Keratinocyte (primary cell): ENCODE results near the gene MRPS5. TPM values are rescaled to one million over a fixed set of nuclear protein-coding genes. Genes with fewer than 3 reads are reported as not detected.
"Not testable (repeated sequence)": the region's sequence is repeated elsewhere in the genome, so short reads cannot be mapped to it uniquely, and the experiment has no call there.

Experiments used
- DNase-seq: peaks from one replicate; pipeline ENCODE4 v3.0.0-alpha.2; 2011; ENCODE audit warnings: low read depth, missing footprints, low spot score
- FAIRE-seq: peaks from 2 replicates; lab custom pipeline; 2011; peaks lifted over from hg19 to GRCh38; lab: Jason Lieb, UNC
- H2AFZ ChIP-seq: 2 replicates; pipeline ENCODE4 v1.6.0; 2012; ENCODE audit warnings: low read length, control low read depth, inconsistent platforms; ENCODE audit not compliant: control insufficient read depth
- H3K27ac ChIP-seq: 2 replicates; pipeline ENCODE4 v1.5.1; 2011; ENCODE audit warnings: low read length; ENCODE audit not compliant: control insufficient read depth, insufficient read depth
- H3K27me3 ChIP-seq: 3 replicates; pipeline ENCODE4 v1.6.0; 2011; ENCODE audit warnings: low read length; ENCODE audit not compliant: control insufficient read depth, insufficient read depth; ENCODE audit errors: extremely low read depth
- H3K36me3 ChIP-seq, 2 experiments: 2 replicates in 1 of 2; 3 replicates in 1 of 2; pipeline ENCODE4 v1.5.1; 2011; ENCODE audit warnings: low read length in 2 of 2, mild to moderate bottlenecking in 1 of 2; ENCODE audit not compliant: control insufficient read depth in 2 of 2, insufficient read depth in 2 of 2; ENCODE audit errors: extremely low read depth in 1 of 2
- H3K4me1 ChIP-seq: 3 replicates; pipeline ENCODE4 v1.5.1; 2011; ENCODE audit warnings: low read length; ENCODE audit not compliant: control insufficient read depth, insufficient read depth; ENCODE audit errors: extremely low read depth
- H3K4me2 ChIP-seq: 3 replicates; pipeline ENCODE4 v1.6.0; 2011; ENCODE audit warnings: low read depth, low read length; ENCODE audit not compliant: control insufficient read depth, insufficient read depth; ENCODE audit errors: extremely low read depth
- H3K4me3 ChIP-seq, 3 experiments: fragments of 200-600 bp in 1 of 3; sonication (generic) in 1 of 3; 2 replicates in 2 of 3; 3 replicates in 1 of 3; pipeline ENCODE4 v1.5.1; 2011 to 2016; ENCODE audit warnings: low read length in 3 of 3, mild to moderate bottlenecking in 3 of 3, control low read depth in 2 of 3, inconsistent platforms in 1 of 3, low read depth in 1 of 3, mixed read lengths in 1 of 3, mixed run types in 1 of 3, moderate library complexity in 1 of 3; ENCODE audit not compliant: control insufficient read depth in 2 of 3, insufficient read depth in 2 of 3; ENCODE audit errors: extremely low read depth in 1 of 3
- H3K79me2 ChIP-seq: 2 replicates; pipeline ENCODE4 v1.6.0; 2012; ENCODE audit warnings: low read length; ENCODE audit not compliant: control insufficient read depth, insufficient read depth
- H3K9ac ChIP-seq: 3 replicates; pipeline ENCODE4 v1.6.0; 2011; ENCODE audit warnings: low read length; ENCODE audit not compliant: control insufficient read depth, insufficient read depth; ENCODE audit errors: extremely low read depth
- H3K9me1 ChIP-seq: 3 replicates; pipeline ENCODE4 v1.6.0; 2011; ENCODE audit warnings: low read length; ENCODE audit not compliant: control insufficient read depth, insufficient read depth; ENCODE audit errors: extremely low read depth
- H3K9me3 ChIP-seq: 2 replicates; pipeline ENCODE4 v1.5.1; 2012; ENCODE audit warnings: low read depth, low read length; ENCODE audit not compliant: control insufficient read depth
- H4K20me1 ChIP-seq: 3 replicates; pipeline ENCODE4 v1.6.0; 2011; ENCODE audit warnings: low read length; ENCODE audit not compliant: control insufficient read depth, insufficient read depth; ENCODE audit errors: extremely low read depth
- EZH2 ChIP-seq: IDR thresholded peaks from one replicate; pipeline ENCODE4 v1.6.1; 2012; ENCODE audit warnings: inconsistent platforms, mild to moderate bottlenecking, low read length, moderate library complexity
- dilution Hi-C: fragments of 300-500 bp; cut with MboI; formaldehyde crosslinking; loops from one replicate; pipeline ENCODE4 v1.7.0; 2020; ENCODE audit warnings: low sequenced_read_pairs; ENCODE audit not compliant: extremely low pct_ligation_motif_present
- polyA plus RNA-seq, 5 experiments: library from polyadenylated mRNA; depleted of rRNA in 3 of 5; stranded (reverse) in 3 of 5; stranded (forward) in 1 of 5; unstranded in 1 of 5; fragments of >200 nt; gene quantifications; 1 replicate in 1 of 5; 2 replicates in 3 of 5; 3 replicates in 1 of 5; pipeline versions ENCODE4 v1.2.1 to v1.2.3, GENCODE V29; 2011 to 2012; ENCODE audit warnings: missing spikeins in 2 of 5, low read depth in 1 of 5, low replicate concordance in 1 of 5
- TF ChIP-seq, protein P1 (sequence below), 3 experiments: IDR thresholded peaks in 1 of 3; conservative IDR thresholded peaks in 1 of 3; optimal IDR thresholded peaks in 1 of 3; 2 replicates in 2 of 3; 3 replicates in 1 of 3; pipeline versions ENCODE3 to v1.5.1; 2011; ENCODE audit warnings: low read length in 3 of 3, mild to moderate bottlenecking in 3 of 3, moderate library complexity in 2 of 3, control low read depth in 1 of 3, inconsistent platforms in 1 of 3; ENCODE audit not compliant: insufficient read depth in 2 of 3; ENCODE audit errors: extremely low read depth in 1 of 3

The MRPS5 gene
- polyA plus RNA-seq, 1 donor (not counting 4 experiments of a cell fraction or from before 2014, with no cell fraction given), result 64.9 TPM

DNA sequence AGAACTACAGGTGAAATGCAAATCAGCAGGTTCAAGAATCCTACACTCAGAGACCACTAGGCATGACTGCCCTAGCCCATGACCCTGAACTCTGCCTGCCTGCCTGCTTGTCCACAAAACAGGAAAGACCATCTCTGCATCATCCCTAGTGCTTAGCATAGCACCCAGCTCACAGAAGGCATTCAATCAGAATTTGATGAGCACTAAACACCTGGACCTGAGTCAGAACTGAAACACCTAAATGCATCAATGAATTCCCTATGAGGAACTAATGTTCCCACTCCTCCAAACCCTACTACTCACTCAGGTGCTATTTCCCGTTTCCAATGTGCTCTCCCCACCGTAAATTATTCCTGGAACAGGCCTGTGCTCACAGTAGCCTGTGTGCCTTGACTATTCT is 21.7 kb downstream of the MRPS5 start:
- no peaks in the 10 kb centered on the region for H3K9me1 ChIP-seq
- no peak overlapping the region for H3K4me2 ChIP-seq
- no peak for DNase-seq
- H3K79me2 ChIP-seq, result peaks cover 4% of the 10 kb centered on the region
- H3K27me3 ChIP-seq, result no peaks in the 10 kb centered on the region
- TF ChIP-seq, protein P1, sequence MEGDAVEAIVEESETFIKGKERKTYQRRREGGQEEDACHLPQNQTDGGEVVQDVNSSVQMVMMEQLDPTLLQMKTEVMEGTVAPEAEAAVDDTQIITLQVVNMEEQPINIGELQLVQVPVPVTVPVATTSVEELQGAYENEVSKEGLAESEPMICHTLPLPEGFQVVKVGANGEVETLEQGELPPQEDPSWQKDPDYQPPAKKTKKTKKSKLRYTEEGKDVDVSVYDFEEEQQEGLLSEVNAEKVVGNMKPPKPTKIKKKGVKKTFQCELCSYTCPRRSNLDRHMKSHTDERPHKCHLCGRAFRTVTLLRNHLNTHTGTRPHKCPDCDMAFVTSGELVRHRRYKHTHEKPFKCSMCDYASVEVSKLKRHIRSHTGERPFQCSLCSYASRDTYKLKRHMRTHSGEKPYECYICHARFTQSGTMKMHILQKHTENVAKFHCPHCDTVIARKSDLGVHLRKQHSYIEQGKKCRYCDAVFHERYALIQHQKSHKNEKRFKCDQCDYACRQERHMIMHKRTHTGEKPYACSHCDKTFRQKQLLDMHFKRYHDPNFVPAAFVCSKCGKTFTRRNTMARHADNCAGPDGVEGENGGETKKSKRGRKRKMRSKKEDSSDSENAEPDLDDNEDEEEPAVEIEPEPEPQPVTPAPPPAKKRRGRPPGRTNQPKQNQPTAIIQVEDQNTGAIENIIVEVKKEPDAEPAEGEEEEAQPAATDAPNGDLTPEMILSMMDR (optimal IDR thresholded peaks at IDR 0.05 in 1 of 3, IDR thresholded peaks at IDR 0.05 in 1 of 3, conservative IDR thresholded peaks at IDR 0.05 in 1 of 3; ENCODE audit: extremely low read depth in 1 of 3, insufficient read depth in 2 of 3, low read length in 3 of 3), result no peak
- H3K9ac ChIP-seq, result no peak overlapping the region
- H4K20me1 ChIP-seq, result no peaks in the 10 kb centered on the region
- no peak for FAIRE-seq
- H3K27ac ChIP-seq, result no peak overlapping the region
- H2AFZ ChIP-seq, result no peak overlapping the region
- H3K4me1 ChIP-seq, result no peaks in the 10 kb centered on the region
- dilution Hi-C loops, result no loop called here
- no peaks in the 10 kb centered on the region for H3K9me3 ChIP-seq
- H3K36me3 ChIP-seq, result peaks cover 4 to 6% of the 10 kb centered on the region in 2 experiments
- H3K4me3 ChIP-seq, result no peak overlapping the region

DNA sequence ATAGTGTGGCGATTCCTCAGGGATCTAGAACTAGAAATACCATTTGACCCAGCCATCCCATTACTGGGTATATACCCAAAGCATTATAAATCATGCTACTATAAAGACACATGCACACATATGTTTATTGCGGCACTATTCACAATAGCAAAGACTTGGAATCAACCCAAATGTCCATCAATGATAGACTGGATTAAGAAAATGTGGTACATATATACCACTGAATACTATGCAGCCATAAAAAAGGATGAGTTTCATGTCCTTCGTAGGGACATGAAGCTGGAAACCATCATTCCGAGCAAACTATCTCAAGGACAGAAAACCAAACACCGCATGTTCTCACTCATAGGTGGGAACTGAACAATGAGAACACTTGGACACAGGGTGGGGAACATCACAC is 23.3 kb downstream of the MRPS5 start:
- H3K9me1 ChIP-seq, H3K79me2 ChIP-seq, H3K4me3 ChIP-seq, H3K27ac ChIP-seq, H2AFZ ChIP-seq, H3K36me3 ChIP-seq, H4K20me1 ChIP-seq, H3K4me2 ChIP-seq, FAIRE-seq, dilution Hi-C loops, H3K27me3 ChIP-seq, DNase-seq, H3K4me1 ChIP-seq, H3K9ac ChIP-seq, H3K9me3 ChIP-seq: not testable (repeated sequence)

DNA sequence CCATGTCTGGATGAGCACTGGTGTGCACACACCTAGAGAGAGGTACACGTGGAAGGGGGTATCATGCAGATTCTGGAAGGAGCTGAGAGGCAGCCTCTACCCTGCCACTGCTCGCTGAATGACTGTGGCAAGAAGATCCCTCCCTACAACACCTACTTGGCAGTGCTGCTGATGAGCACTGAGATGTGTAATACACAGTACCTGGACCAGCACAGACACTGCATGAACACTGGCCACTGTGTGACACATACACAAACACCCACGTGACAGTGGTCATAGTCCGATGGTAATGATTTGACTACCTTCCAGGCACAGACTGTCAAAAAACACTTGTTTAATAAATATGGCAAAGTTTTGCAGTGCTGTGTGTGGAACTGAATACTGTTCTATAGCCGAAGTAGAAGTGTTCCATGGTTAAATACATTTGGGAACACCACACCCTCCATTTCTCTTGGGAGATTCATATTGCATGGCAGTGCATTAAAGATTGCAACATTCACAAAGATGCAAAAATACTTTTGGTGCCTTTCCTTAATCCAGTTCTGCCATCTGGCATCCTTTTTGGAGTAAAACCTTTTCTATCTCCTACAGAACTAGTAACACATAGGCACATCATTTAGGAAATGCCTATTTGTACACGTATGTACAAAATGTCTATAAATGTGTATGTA is 29.6 kb downstream of the MRPS5 start:
- FAIRE-seq, result no peak
- Histone ChIP-seq H3K79me2 (peaks cover 2% of the 10 kb centered on the region), H3K9me1 (no peaks in the 10 kb centered on the region), H3K27ac (no peak overlapping the region), H3K4me2 (no peak overlapping the region), H3K4me3 (no peak overlapping the region), H3K36me3 (peaks cover 18 to 20% of the 10 kb centered on the region in 2 experiments), H3K4me1 (no peaks in the 10 kb centered on the region), H4K20me1 (no peaks in the 10 kb centered on the region), H2AFZ (no peak overlapping the region), H3K27me3 (no peaks in the 10 kb centered on the region), H3K9ac (no peak overlapping the region), H3K9me3 (no peaks in the 10 kb centered on the region)
- TF ChIP-seq, protein P1 (optimal IDR thresholded peaks at IDR 0.05 in 1 of 3, IDR thresholded peaks at IDR 0.05 in 1 of 3, conservative IDR thresholded peaks at IDR 0.05 in 1 of 3; ENCODE audit: extremely low read depth in 1 of 3, insufficient read depth in 2 of 3, low read length in 3 of 3), result no peak
- no peak for TF ChIP-seq EZH2
- dilution Hi-C loops, result no loop called here
- DNase-seq, result no peak
